WTC11 (cell line): ENCODE results near the gene STAT1. TPM values are rescaled to one million over a fixed set of nuclear protein-coding genes. Genes with fewer than 3 reads are reported as not detected.

Experiments
- ATAC-seq: fragments of 200-7000 bp; cut with Tn5 transposase; 2 replicates; pipeline ENCODE4 v1.10.0; 2021; ENCODE audit warnings: mild to moderate bottlenecking, moderate library complexity
- CTCF ChIA-PET: fragments of 300-600 bp; sonication (Branson Sonifier 250); formaldehyde crosslinking; loops from one replicate; lab custom pipeline; 2021; ENCODE audit warnings: antibody characterized with exemption; lab: Charles Lee
- POLR2A ChIA-PET: fragments of 350-600 bp; sonication (Branson Sonifier 250); formaldehyde crosslinking; loops from one replicate; lab custom pipeline; 2021; ENCODE audit warnings: antibody characterized with exemption; lab: Charles Lee
- DNase-seq: peaks from one replicate; pipeline ENCODE4 v3.0.0; 2021; ENCODE audit warnings: low spot score
- H3K27ac Mint-ChIP-seq: 2 replicates; pipeline ENCODE4 v1.8.0; 2021; ENCODE audit warnings: mixed read lengths
- H3K27me3 Mint-ChIP-seq: 2 replicates; pipeline ENCODE4 v1.8.0; 2021; ENCODE audit warnings: low read depth, mild to moderate bottlenecking, moderate library complexity, mixed read lengths
- H3K36me3 Mint-ChIP-seq: 2 replicates; pipeline ENCODE4 v1.8.0; 2021; ENCODE audit warnings: mixed read lengths
- H3K4me1 Mint-ChIP-seq: 2 replicates; pipeline ENCODE4 v1.8.0; 2022; ENCODE audit warnings: mixed read lengths
- H3K4me3 Mint-ChIP-seq: 2 replicates; pipeline ENCODE4 v1.8.0; 2021; ENCODE audit warnings: mild to moderate bottlenecking, moderate library complexity, mixed read lengths
- H3K9me3 Mint-ChIP-seq: 2 replicates; pipeline ENCODE4 v1.8.0; 2021; ENCODE audit warnings: mixed read lengths
- AFF4 ChIP-seq: sonication (generic); formaldehyde crosslinking; IDR thresholded peaks from 2 replicates; pipeline ENCODE4 v1.8.1; 2023; ENCODE audit warnings: mild to moderate bottlenecking, missing genetic modification reagents, borderline replicate concordance
- CBFB ChIP-seq: sonication (generic); formaldehyde crosslinking; IDR thresholded peaks from 2 replicates; pipeline ENCODE4 v1.8.1; 2022; ENCODE audit warnings: mild to moderate bottlenecking, low read depth, missing genetic modification reagents
- E2F4 ChIP-seq: sonication (generic); formaldehyde crosslinking; IDR thresholded peaks from 2 replicates; pipeline ENCODE4 v1.8.1; 2022; ENCODE audit warnings: low read depth, mild to moderate bottlenecking, moderate library complexity, missing genetic modification reagents, borderline replicate concordance
- FOXK1 ChIP-seq: sonication (generic); formaldehyde crosslinking; IDR thresholded peaks from 2 replicates; pipeline ENCODE4 v1.8.0; 2022; ENCODE audit warnings: mild to moderate bottlenecking, moderate library complexity, missing genetic modification reagents
- FOXP1 ChIP-seq: sonication (generic); formaldehyde crosslinking; IDR thresholded peaks from 2 replicates; pipeline ENCODE4 v1.8.0; 2022; ENCODE audit warnings: missing genetic modification reagents, mild to moderate bottlenecking, moderate library complexity, borderline replicate concordance
- GRHL2 ChIP-seq: fragments of 250-450 bp; sonication (Bioruptor Pico); IDR thresholded peaks from 2 replicates; pipeline ENCODE4 v1.8.0; 2022; ENCODE audit warnings: mild to moderate bottlenecking, moderate library complexity; ENCODE audit not compliant: insufficient replicate concordance, severe bottlenecking
- IRF2 ChIP-seq: sonication (generic); formaldehyde crosslinking; IDR thresholded peaks from 2 replicates; pipeline ENCODE4 v1.8.0; 2022; ENCODE audit warnings: low read depth, missing genetic modification reagents, borderline replicate concordance
- KAT7 ChIP-seq: sonication (generic); formaldehyde crosslinking; IDR thresholded peaks from 2 replicates; pipeline ENCODE4 v1.8.1; 2023; ENCODE audit warnings: missing genetic modification reagents, mild to moderate bottlenecking, borderline replicate concordance
- NFYB ChIP-seq: sonication (generic); formaldehyde crosslinking; conservative IDR thresholded peaks from 2 replicates; pipeline ENCODE4 v1.8.0; 2022; ENCODE audit warnings: low read depth, missing genetic modification reagents
- OVOL2 ChIP-seq: fragments of 250-450 bp; sonication (Bioruptor Pico); IDR thresholded peaks from 2 replicates; pipeline ENCODE4 v1.9.0; 2021; ENCODE audit warnings: mild to moderate bottlenecking, borderline replicate concordance
- PRRX2 ChIP-seq: fragments of 250-450 bp; sonication (Bioruptor Pico); IDR thresholded peaks from 2 replicates; pipeline ENCODE4 v1.8.0; 2021; ENCODE audit warnings: mild to moderate bottlenecking
- RELA ChIP-seq: sonication (generic); formaldehyde crosslinking; IDR thresholded peaks from 2 replicates; pipeline ENCODE4 v1.8.1; 2022; ENCODE audit warnings: missing genetic modification reagents, mild to moderate bottlenecking, borderline replicate concordance
- SMAD4 ChIP-seq: sonication (generic); formaldehyde crosslinking; IDR thresholded peaks from 2 replicates; pipeline ENCODE4 v1.8.0; 2022; ENCODE audit warnings: mild to moderate bottlenecking, missing genetic modification reagents
- TEAD1 ChIP-seq: sonication (generic); formaldehyde crosslinking; IDR thresholded peaks from 2 replicates; pipeline ENCODE4 v1.8.0; 2022; ENCODE audit warnings: mild to moderate bottlenecking, missing genetic modification reagents
- ZBTB21 ChIP-seq: sonication (generic); formaldehyde crosslinking; IDR thresholded peaks from 2 replicates; pipeline ENCODE4 v1.8.1; 2023; ENCODE audit warnings: mild to moderate bottlenecking, missing genetic modification reagents, borderline replicate concordance
- ZNF232 ChIP-seq: sonication (generic); formaldehyde crosslinking; IDR thresholded peaks from 2 replicates; pipeline ENCODE4 v1.8.0; 2022; ENCODE audit warnings: mild to moderate bottlenecking, missing genetic modification reagents
- ZNF423 ChIP-seq: fragments of 250-450 bp; sonication (Bioruptor Pico); IDR thresholded peaks from 2 replicates; pipeline ENCODE4 v2.1.2; 2022; ENCODE audit warnings: mild to moderate bottlenecking, moderate library complexity
- ZNF425 ChIP-seq: fragments of 250-450 bp; sonication (Bioruptor Pico); conservative IDR thresholded peaks from 2 replicates; pipeline ENCODE4 v1.9.0; 2021; ENCODE audit warnings: mild to moderate bottlenecking
- ZSCAN18 ChIP-seq: fragments of 250-450 bp; sonication (Bioruptor Pico); IDR thresholded peaks from 2 replicates; pipeline ENCODE4 v2.1.2; 2022; ENCODE audit warnings: mild to moderate bottlenecking, moderate library complexity
- total RNA-seq: library from RNA; stranded (reverse); gene quantifications from 3 replicates; pipeline ENCODE4 v1.2.3, GENCODE V29; 2021
- TF ChIP-seq, protein P1 (sequence below): sonication (generic); formaldehyde crosslinking; IDR thresholded peaks from 2 replicates; pipeline ENCODE4 v1.8.1; 2023; ENCODE audit warnings: mild to moderate bottlenecking, missing genetic modification reagents, moderate library complexity
- TF ChIP-seq, protein P2 (sequence below): sonication (generic); formaldehyde crosslinking; conservative IDR thresholded peaks from 2 replicates; pipeline ENCODE4 v1.8.1; 2022; ENCODE audit warnings: mild to moderate bottlenecking, missing genetic modification reagents
- TF ChIP-seq, protein P3 (sequence below): sonication (generic); formaldehyde crosslinking; IDR thresholded peaks from 2 replicates; pipeline ENCODE4 v1.8.1; 2023; ENCODE audit warnings: mild to moderate bottlenecking, moderate library complexity, missing genetic modification reagents
- TF ChIP-seq, protein P4 (sequence below): sonication (generic); formaldehyde crosslinking; IDR thresholded peaks from 2 replicates; pipeline ENCODE4 v1.8.1; 2023; ENCODE audit warnings: mild to moderate bottlenecking, missing genetic modification reagents

The STAT1 gene
- total RNA-seq, 1 experiment from 2014 or later, result 36.1 TPM

DNA sequence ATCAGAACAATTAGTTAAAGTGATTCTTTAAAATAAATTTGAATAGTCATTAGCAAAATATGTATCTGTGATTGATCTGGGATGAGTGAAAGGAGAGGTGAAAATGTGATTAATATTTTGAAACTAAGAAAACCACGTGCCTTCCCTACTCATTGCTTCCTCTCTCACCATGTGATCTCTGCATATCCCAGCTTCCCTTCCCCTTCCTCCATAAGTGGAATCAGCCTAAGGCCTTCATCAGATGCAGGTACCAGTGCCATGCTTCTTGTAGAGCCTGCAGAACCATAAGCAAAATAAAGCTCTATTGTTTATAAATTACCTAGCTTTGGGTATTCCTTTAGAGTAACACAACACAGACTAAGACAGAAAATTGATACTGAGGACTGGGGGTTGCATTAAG lies 11.2 kb upstream of the STAT1 start:
- ChIA-PET CTCF (no interaction called here), POLR2A (no interaction called here)
- Mint-ChIP-seq H3K27me3 (no peaks in the 10 kb centered on the region), H3K4me3 (no peak overlapping the region), H3K4me1 (peaks cover 5% of the 10 kb centered on the region), H3K36me3 (no peaks in the 10 kb centered on the region), H3K9me3 (no peaks in the 10 kb centered on the region), H3K27ac (no peak overlapping the region)
- TF ChIP-seq ZNF425 (CRISPR knock-in tag), result no peak
- TF ChIP-seq OVOL2, result no peak
- no peak for TF ChIP-seq ZNF232 (CRISPR knock-in tag)
- TF ChIP-seq IRF2 (CRISPR knock-in tag), result no peak
- no peak for TF ChIP-seq CBFB (CRISPR knock-in tag)
- no peak for TF ChIP-seq FOXP1 (CRISPR knock-in tag)
- TF ChIP-seq ZSCAN18 (CRISPR knock-in tag), result no peak
- no peak for TF ChIP-seq TEAD1 (CRISPR knock-in tag)
- no peak for TF ChIP-seq NFYB (CRISPR knock-in tag)
- no peak for TF ChIP-seq PRRX2
- no peak for TF ChIP-seq ZNF423 (CRISPR knock-in tag)
- DNase-seq (no peak), ATAC-seq (no peak)

DNA sequence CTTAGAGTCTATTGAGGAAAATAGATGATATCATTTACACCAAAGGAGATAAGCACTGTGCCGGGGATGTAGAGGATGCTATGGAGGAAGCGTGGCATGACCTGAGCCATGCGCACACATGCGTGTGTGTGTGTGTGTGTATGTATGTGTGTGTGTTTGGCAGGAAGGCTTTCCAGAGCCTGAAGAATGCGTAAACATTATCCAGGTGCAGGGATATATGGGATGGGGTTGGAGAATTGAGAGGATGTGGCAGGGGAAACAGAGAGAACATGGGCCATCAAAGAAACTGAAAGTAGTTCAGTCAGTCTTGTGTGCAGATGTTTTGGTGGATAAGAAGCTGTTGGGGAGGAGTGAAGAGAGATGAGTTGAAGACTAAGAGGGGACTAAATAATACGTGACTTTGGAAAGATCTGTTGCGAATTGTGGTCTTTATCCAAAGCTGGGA lies 9.3 kb upstream of the STAT1 start:
- ChIA-PET POLR2A (no interaction called here), CTCF (no interaction called here)
- peaks cover 5% of the 10 kb centered on the region for H3K4me1 Mint-ChIP-seq
- no peak overlapping the region for H3K4me3 Mint-ChIP-seq
- H3K27ac Mint-ChIP-seq, result no peak overlapping the region
- DNase-seq (no peak), ATAC-seq (no peak)
- no peaks in the 10 kb centered on the region for H3K9me3 Mint-ChIP-seq
- H3K36me3 Mint-ChIP-seq, result no peaks in the 10 kb centered on the region
- H3K27me3 Mint-ChIP-seq, result peaks cover 10% of the 10 kb centered on the region; the same call in 1 of the 2 replicates
- TF ChIP-seq, protein P1, sequence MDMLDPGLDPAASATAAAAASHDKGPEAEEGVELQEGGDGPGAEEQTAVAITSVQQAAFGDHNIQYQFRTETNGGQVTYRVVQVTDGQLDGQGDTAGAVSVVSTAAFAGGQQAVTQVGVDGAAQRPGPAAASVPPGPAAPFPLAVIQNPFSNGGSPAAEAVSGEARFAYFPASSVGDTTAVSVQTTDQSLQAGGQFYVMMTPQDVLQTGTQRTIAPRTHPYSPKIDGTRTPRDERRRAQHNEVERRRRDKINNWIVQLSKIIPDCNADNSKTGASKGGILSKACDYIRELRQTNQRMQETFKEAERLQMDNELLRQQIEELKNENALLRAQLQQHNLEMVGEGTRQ (CRISPR knock-in tag), result no peak
- TF ChIP-seq RELA (CRISPR knock-in tag) (no peak), AFF4 (no peak), FOXK1 (no peak), ZBTB21 (no peak), KAT7 (CRISPR knock-in tag) (no peak), GRHL2 (no peak), E2F4 (CRISPR knock-in tag) (no peak), SMAD4 (no peak)
- TF ChIP-seq, protein P2, sequence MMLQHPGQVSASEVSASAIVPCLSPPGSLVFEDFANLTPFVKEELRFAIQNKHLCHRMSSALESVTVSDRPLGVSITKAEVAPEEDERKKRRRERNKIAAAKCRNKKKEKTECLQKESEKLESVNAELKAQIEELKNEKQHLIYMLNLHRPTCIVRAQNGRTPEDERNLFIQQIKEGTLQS (CRISPR knock-in tag), result no peak
- TF ChIP-seq, protein P3, sequence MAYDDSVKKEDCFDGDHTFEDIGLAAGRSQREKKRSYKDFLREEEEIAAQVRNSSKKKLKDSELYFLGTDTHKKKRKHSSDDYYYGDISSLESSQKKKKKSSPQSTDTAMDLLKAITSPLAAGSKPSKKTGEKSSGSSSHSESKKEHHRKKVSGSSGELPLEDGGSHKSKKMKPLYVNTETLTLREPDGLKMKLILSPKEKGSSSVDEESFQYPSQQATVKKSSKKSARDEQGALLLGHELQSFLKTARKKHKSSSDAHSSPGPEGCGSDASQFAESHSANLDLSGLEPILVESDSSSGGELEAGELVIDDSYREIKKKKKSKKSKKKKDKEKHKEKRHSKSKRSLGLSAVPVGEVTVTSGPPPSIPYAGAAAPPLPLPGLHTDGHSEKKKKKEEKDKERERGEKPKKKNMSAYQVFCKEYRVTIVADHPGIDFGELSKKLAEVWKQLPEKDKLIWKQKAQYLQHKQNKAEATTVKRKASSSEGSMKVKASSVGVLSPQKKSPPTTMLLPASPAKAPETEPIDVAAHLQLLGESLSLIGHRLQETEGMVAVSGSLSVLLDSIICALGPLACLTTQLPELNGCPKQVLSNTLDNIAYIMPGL (CRISPR knock-in tag), result no peak
- TF ChIP-seq, protein P4, sequence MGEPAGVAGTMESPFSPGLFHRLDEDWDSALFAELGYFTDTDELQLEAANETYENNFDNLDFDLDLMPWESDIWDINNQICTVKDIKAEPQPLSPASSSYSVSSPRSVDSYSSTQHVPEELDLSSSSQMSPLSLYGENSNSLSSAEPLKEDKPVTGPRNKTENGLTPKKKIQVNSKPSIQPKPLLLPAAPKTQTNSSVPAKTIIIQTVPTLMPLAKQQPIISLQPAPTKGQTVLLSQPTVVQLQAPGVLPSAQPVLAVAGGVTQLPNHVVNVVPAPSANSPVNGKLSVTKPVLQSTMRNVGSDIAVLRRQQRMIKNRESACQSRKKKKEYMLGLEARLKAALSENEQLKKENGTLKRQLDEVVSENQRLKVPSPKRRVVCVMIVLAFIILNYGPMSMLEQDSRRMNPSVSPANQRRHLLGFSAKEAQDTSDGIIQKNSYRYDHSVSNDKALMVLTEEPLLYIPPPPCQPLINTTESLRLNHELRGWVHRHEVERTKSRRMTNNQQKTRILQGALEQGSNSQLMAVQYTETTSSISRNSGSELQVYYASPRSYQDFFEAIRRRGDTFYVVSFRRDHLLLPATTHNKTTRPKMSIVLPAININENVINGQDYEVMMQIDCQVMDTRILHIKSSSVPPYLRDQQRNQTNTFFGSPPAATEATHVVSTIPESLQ (CRISPR knock-in tag), result no peak
